ENCODE measurements around the gene HCN1.
"Not testable (repeated sequence)": the region's sequence is repeated elsewhere in the genome, so short reads cannot be mapped to it uniquely, and the experiment has no call there.

HCN1 gene

DNA sequence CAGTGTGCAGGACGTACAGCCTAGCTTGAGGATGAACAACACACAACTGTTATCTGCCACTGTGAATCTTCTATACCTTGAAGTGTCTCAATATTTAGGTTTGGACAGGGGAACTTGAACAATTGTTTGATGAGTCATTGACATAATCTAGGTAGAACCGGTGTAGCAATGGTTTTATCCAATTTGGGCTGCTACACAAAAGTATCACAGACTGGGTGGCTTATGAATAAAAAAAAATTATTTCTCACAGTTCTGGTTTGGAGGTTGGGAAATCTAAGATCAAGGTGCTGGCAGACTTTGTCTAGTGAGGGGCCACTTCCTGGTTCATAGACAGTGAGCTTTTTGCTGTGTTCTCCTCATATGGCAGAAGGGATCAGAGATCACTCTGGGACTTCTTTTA, 359.7 kb downstream of the HCN1 start:
- TF ChIP-seq POLR2A (IDR thresholded peaks at IDR 0.05; ENCODE audit: low read depth, low read length) (no peak), TAF1 (IDR thresholded peaks at IDR 0.05; ENCODE audit: borderline replicate concordance, low read depth, low read length) (no peak), POLR2AphosphoS5 (IDR thresholded peaks at IDR 0.05; ENCODE audit: low read depth, low read length) (no peak)
- FAIRE-seq (no peak), DNase-seq (ENCODE audit: insufficient read length) (no peak)

GRCh38 chr5:45335978-45336377, 360.2 kb downstream of the HCN1 start:
- DNase-seq (ENCODE audit: insufficient read length) (no peak), FAIRE-seq (no peak)
- no peak for TF ChIP-seq POLR2AphosphoS5 (IDR thresholded peaks at IDR 0.05; ENCODE audit: low read depth, low read length)
- TF ChIP-seq TAF1 (IDR thresholded peaks at IDR 0.05; ENCODE audit: borderline replicate concordance, low read depth, low read length) = no peak
- no peak for TF ChIP-seq POLR2A (IDR thresholded peaks at IDR 0.05; ENCODE audit: low read depth, low read length)

GRCh38 chr5:45335346-45335745, 360.8 kb downstream of the HCN1 start:
- FAIRE-seq (no peak), DNase-seq (ENCODE audit: insufficient read length) (no peak)
- TF ChIP-seq POLR2AphosphoS5 (IDR thresholded peaks at IDR 0.05; ENCODE audit: low read depth, low read length) = no peak
- no peak for TF ChIP-seq TAF1 (IDR thresholded peaks at IDR 0.05; ENCODE audit: borderline replicate concordance, low read depth, low read length)
- TF ChIP-seq POLR2A (IDR thresholded peaks at IDR 0.05; ENCODE audit: low read depth, low read length) = no peak

- FAIRE-seq (no peak), DNase-seq (ENCODE audit: insufficient read length) (no peak)
- no peak for TF ChIP-seq TAF1 (IDR thresholded peaks at IDR 0.05; ENCODE audit: borderline replicate concordance, low read depth, low read length)
- no peak for TF ChIP-seq POLR2A (IDR thresholded peaks at IDR 0.05; ENCODE audit: low read depth, low read length)
- TF ChIP-seq POLR2AphosphoS5 (IDR thresholded peaks at IDR 0.05; ENCODE audit: low read depth, low read length) = no peak
Observed at GRCh38 chr5:45334939-45335338, 361.2 kb downstream of the HCN1 start.

DNA sequence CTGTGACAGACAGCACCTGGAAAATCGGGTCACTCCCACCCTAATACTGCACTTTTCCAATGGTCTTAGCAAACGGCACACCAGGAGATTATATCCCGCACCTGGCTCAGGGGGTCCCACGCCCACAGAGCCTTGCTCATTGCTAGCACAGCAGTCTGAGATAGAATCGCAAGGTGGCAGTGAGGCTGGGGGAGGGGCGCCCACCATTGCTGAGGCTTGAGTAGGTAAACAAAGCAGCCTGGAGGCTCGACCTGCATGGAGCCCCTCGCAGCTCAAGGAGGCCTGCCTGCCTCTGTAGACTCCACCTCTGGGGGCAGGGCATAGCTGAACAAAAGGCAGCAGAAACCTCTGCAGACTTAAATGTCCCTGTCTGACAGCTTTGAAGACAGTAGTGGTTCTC, 383.6 kb downstream of the HCN1 start:
- not testable (repeated sequence) for DNase-seq (ENCODE audit: insufficient read length)

GRCh38 chr5:45295231-45295630, 400.9 kb downstream of the HCN1 start:
- TF ChIP-seq POLR2AphosphoS5 (IDR thresholded peaks at IDR 0.05; ENCODE audit: low read depth, low read length) (no peak), TAF1 (IDR thresholded peaks at IDR 0.05; ENCODE audit: borderline replicate concordance, low read depth, low read length) (no peak), POLR2A (IDR thresholded peaks at IDR 0.05; ENCODE audit: low read depth, low read length) (no peak)
- DNase-seq (ENCODE audit: insufficient read length) = no peak
- FAIRE-seq = no peak

More for the DNA sequence above, 383.6 kb downstream of the HCN1 start:
- FAIRE-seq = not testable (repeated sequence)

DNA sequence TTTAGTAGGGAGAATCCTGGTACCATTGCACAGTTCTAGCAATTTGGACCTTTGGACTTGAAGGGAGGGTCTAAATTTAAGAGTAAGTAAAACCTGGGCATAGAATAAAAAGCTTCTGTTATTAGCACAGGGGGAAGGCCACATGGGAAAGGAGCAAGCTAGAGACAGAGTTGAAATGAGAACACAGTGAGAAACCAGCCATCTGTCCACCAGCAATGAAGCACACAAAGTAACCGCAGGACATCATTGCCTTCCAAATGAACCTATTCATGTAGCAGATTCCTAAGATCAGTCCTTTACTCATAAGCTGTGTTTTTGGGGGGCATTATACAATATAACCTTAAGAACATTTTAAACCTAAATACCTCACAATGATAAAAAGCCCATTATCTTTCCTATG, 407.4 kb downstream of the HCN1 start:
- FAIRE-seq (no peak), DNase-seq (ENCODE audit: insufficient read length) (no peak)
- no peak for TF ChIP-seq POLR2AphosphoS5 (IDR thresholded peaks at IDR 0.05; ENCODE audit: low read depth, low read length)
- TF ChIP-seq POLR2A (IDR thresholded peaks at IDR 0.05; ENCODE audit: low read depth, low read length) = no peak
- TF ChIP-seq TAF1 (IDR thresholded peaks at IDR 0.05; ENCODE audit: borderline replicate concordance, low read depth, low read length) = no peak

- TF ChIP-seq POLR2AphosphoS5 (IDR thresholded peaks at IDR 0.05; ENCODE audit: low read depth, low read length) (no peak), POLR2A (IDR thresholded peaks at IDR 0.05; ENCODE audit: low read depth, low read length) (no peak)
- DNase-seq (ENCODE audit: insufficient read length) = no peak
- FAIRE-seq = no peak
Observed at GRCh38 chr5:45284436-45284835, 411.7 kb downstream of the HCN1 start.

DNA sequence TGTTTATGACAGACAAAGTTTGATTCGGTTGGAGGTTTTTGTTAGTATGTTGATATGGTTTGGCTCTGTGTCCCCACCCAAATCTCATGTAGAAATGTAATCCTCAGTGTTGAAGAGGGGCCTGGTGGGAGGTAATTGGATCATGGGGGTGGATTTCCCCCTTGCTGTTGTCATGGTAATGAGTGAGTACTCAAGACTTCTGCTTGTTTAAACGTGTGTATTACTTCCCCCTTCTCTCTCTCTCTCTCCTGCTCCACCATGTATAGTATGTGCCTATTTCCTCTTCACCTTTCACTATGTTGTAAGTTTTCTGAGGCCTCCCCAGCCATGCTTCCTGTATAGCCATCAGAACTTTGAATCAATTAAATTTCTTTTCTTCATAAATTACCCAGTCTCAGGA, 415.1 kb downstream of the HCN1 start:
- DNase-seq (ENCODE audit: insufficient read length) = no peak
- no peak for FAIRE-seq
- TF ChIP-seq POLR2AphosphoS5 (IDR thresholded peaks at IDR 0.05; ENCODE audit: low read depth, low read length) (no peak), POLR2A (IDR thresholded peaks at IDR 0.05; ENCODE audit: low read depth, low read length) (no peak)

DNA sequence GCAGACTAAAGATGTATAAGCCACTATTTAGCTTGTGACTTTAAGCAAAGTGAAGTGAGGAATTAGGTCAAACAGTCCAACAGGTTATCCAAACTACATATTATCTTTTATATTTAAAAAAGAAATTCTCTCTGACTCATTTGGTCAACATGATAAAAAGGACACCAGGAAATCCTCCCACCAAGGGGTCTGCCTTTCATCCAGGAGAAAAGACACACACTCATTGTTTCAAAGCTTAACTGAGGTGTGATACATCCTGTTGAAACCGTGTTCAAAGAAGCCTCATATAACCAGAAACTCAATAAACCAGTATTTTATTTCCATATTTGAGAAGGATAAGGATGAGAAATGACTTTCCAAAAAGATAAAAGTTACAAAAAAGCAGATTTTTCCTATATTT, 417.1 kb downstream of the HCN1 start:
- FAIRE-seq (no peak), DNase-seq (ENCODE audit: insufficient read length) (no peak)
- no peak for TF ChIP-seq TAF1 (IDR thresholded peaks at IDR 0.05; ENCODE audit: borderline replicate concordance, low read depth, low read length)
- no peak for TF ChIP-seq POLR2A (IDR thresholded peaks at IDR 0.05; ENCODE audit: low read depth, low read length)
- no peak for TF ChIP-seq POLR2AphosphoS5 (IDR thresholded peaks at IDR 0.05; ENCODE audit: low read depth, low read length)

GRCh38 chr5:45277860-45278259, 418.3 kb downstream of the HCN1 start:
- TF ChIP-seq POLR2A (IDR thresholded peaks at IDR 0.05; ENCODE audit: low read depth, low read length) (no peak), POLR2AphosphoS5 (IDR thresholded peaks at IDR 0.05; ENCODE audit: low read depth, low read length) (no peak), TAF1 (IDR thresholded peaks at IDR 0.05; ENCODE audit: borderline replicate concordance, low read depth, low read length) (no peak)
- DNase-seq (ENCODE audit: insufficient read length) = no peak
- FAIRE-seq = no peak

DNA sequence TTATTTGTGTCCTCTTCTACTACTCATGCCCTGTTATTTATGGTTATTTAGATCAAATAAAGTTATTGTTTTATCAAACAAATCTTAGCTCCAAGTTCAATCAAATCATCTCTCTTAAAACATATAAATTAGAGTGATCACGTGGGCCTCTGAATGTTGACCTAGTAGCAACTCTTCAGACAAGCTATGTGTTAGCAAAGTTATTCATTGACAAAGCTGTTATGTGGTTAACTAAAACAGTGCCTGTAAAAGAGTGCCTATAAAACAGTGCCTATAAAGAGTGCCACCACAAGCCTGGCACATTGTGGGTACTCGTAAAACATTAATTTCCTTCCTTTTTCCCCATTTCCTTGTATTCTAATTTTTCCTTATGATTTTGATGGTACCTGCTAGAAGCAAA, 421.9 kb downstream of the HCN1 start:
- DNase-seq (ENCODE audit: insufficient read length) (no peak), FAIRE-seq (no peak)
- no peak for TF ChIP-seq POLR2AphosphoS5 (IDR thresholded peaks at IDR 0.05; ENCODE audit: low read depth, low read length)
- no peak for TF ChIP-seq POLR2A (IDR thresholded peaks at IDR 0.05; ENCODE audit: low read depth, low read length)
- no peak for TF ChIP-seq TAF1 (IDR thresholded peaks at IDR 0.05; ENCODE audit: borderline replicate concordance, low read depth, low read length)

GRCh38 chr5:45271626-45272025, 424.6 kb downstream of the HCN1 start:
- DNase-seq (ENCODE audit: insufficient read length) (no peak), FAIRE-seq (no peak)
- no peak for TF ChIP-seq POLR2AphosphoS5 (IDR thresholded peaks at IDR 0.05; ENCODE audit: low read depth, low read length)

All from GM12892 (cell line).